ENCODE measurements around the gene PARPBP.
"Not testable (repeated sequence)": the region's sequence is repeated elsewhere in the genome, so short reads cannot be mapped to it uniquely, and the experiment has no call there.

PARPBP gene

GRCh38 chr12:102163383-102163782 is 43.4 kb downstream of the PARPBP start:
- no peak for DNase-seq

GRCh38 chr12:102167821-102168604 is 48.0 kb downstream of the PARPBP start:
- DNase-seq: no peak

- DNase-seq: no peak
Measured at GRCh38 chr12:102169922-102170621, 50.1 kb downstream of the PARPBP start.

GRCh38 chr12:102171951-102172350 is 52.0 kb downstream of the PARPBP start:
- DNase-seq: no peak

GRCh38 chr12:102172436-102172835 is 52.5 kb downstream of the PARPBP start:
- no peak for DNase-seq

- DNase-seq: no peak
Measured at GRCh38 chr12:102174117-102174516, 54.1 kb downstream of the PARPBP start.

- DNase-seq: no peak
Measured at GRCh38 chr12:102174761-102175160, 54.8 kb downstream of the PARPBP start.

- no peak for DNase-seq
Measured at GRCh38 chr12:102182635-102183034, 62.7 kb downstream of the PARPBP start.

GRCh38 chr12:102195826-102196225 is 75.8 kb downstream of the PARPBP start:
- DNase-seq: no peak

GRCh38 chr12:102197789-102198188 is 77.8 kb downstream of the PARPBP start, which contains the start of gene PMCH:
Gene PMCH, minus strand, starts transcription at chr12:102197833. Its CDS starts 63 bp downstream, at chr12:102197770.
- no peak for DNase-seq

GRCh38 chr12:102201436-102202061 is 81.6 kb downstream of the PARPBP start:
- DNase-seq: no peak

GRCh38 chr12:102202556-102202955 is 82.6 kb downstream of the PARPBP start:
- DNase-seq: no peak

GRCh38 chr12:102204025-102204424 is 84.0 kb downstream of the PARPBP start:
- no peak for DNase-seq

GRCh38 chr12:102215992-102216691 is 96.2 kb downstream of the PARPBP start:
- DNase-seq: no peak

GRCh38 chr12:102220736-102221135 is 100.8 kb downstream of the PARPBP start:
- no peak for DNase-seq

- DNase-seq: no peak
Measured at GRCh38 chr12:102227954-102228353, 108.0 kb downstream of the PARPBP start.

- DNase-seq: no peak
Measured at GRCh38 chr12:102232036-102232435, 112.1 kb downstream of the PARPBP start.

GRCh38 chr12:102232446-102232845 is 112.5 kb downstream of the PARPBP start:
- no peak for DNase-seq

- DNase-seq: no peak
Measured at GRCh38 chr12:102234599-102234998, 114.6 kb downstream of the PARPBP start.

- DNase-seq: not testable (repeated sequence)
Measured at GRCh38 chr12:102240859-102241258, 120.9 kb downstream of the PARPBP start.

Measured in stimulated activated naive CD4-positive, alpha-beta T cell treated with Interleukin-2 at 50 U/mL for 16 hours (primary cell).